Measurements from ENCODE around the gene IQGAP3.

IQGAP3 gene

DNA sequence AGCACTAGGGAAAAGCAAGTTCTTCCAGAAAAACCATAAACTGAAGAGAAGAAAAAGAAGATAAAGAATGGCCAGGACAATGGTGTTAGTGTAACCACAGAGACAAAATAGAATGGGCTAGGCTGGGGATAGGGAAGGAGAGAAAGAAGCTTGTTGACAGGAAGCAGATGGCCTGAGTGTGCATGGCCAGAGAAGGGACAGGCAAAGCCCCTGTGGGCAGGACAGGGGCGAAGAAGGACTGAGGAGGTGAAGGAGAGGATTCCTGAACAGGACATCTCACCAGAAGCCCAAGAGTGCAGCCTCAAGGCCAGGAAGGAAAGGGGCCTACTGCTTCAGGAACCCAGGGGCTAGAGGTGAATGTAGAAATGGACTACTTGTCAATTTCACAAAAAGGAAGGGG lies 29.3 kb downstream of the IQGAP3 start:
- no peak for DNase-seq (ENCODE audit: low spot score)

DNA sequence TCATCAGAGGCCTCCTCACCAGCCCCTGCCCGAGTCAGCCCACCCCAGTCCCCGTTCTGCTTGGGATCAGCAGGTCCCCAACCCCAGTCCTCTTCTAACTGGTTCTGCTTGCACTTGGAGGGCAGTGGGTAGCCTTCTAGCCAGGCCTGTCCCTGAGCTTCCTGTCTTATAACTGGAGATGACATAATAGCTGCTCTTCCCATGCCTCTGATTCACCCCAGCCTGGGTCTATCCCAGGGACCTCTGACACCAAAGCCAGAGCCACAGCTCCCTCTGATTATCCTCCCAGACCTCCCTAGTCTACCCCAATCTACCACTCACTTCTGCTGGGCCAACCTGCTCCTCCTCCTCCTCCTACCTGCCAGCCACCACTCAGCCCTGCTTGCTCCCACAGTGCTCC lies 31.4 kb downstream of the IQGAP3 start:
- no peak for DNase-seq (ENCODE audit: low spot score)

DNA sequence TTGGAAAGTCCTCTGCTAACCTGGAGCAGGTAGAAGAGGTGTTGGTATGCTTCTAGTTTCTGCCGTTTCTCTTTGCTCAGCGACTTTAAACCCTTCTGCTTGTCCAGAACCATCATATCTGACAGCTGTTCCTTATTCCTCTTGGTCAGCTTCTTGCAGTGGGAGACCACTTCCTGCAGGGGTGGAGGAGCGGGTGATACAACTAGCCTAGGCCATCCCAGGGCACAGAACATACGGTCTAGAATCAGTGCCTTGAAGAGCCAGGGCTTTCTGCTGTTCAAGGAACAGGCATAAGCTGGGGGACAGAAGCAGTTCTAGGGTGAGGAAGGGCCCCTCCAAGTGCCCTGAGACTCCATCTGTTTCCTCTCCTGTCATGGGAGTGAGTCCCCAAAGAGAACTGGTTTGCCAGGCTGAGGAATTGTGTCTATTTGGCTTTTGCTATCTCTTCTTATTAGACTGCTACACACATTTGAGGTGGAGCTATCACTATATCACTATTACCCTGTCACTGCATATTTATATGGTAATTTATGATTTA lies 32.5 kb downstream of the IQGAP3 start:
- no peak for DNase-seq (ENCODE audit: low spot score)

DNA sequence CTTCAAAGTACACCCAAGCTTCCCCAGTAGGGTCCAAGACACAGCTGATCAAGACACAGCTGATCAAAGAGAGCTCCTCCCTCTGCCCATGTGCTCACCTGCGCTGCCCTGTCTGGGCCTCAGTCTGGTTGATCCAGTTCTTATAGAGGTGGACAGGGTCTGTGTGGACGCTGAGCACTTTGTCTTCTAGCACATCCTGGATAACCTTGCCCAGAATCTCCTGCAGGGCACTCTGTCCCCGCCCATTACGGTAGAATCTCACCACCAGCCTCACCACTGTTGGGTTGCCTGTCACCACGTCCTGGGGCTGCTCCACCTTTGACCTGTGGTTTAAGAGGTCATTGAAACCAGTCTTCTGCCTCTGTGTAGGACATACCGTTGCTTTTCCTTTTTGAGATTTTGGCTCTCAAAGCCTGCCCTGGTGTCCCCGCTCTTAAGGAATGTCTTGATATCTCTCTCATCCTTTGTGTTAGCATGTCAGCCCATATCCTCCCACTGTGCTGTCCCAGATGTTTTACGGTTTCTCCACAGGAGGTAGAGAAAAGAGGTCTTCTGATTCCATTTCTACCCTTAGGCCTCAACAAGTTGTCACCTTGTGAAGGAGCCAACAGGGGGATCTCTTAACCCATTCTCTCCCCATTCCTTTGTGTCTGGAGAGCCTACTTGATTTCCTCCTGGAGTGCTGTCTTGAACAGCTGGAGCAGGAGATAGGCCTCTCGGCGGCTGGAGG lies 33.5 kb downstream of the IQGAP3 start:
- no peak for DNase-seq (ENCODE audit: low spot score)

DNA sequence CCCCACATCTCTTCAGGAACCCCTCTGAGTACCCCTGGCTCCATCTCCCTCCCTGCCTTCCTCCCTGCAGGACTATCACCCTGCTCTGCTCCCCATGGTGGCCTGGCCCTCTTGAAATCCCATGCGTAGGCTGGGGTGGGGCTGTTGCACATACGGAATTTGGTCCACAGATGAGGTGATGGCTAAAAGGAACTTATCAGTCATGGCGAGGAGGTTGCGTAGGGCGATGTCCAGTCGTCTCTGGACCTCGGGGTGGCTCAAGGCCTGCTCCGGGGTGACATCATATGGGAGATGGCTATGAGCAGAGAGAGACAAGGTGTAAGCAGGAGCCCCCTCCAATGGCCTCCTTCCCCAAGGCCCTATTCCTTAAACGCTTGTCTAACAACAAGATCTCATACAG lies 35.3 kb downstream of the IQGAP3 start:
- no peak for DNase-seq (ENCODE audit: low spot score)

DNA sequence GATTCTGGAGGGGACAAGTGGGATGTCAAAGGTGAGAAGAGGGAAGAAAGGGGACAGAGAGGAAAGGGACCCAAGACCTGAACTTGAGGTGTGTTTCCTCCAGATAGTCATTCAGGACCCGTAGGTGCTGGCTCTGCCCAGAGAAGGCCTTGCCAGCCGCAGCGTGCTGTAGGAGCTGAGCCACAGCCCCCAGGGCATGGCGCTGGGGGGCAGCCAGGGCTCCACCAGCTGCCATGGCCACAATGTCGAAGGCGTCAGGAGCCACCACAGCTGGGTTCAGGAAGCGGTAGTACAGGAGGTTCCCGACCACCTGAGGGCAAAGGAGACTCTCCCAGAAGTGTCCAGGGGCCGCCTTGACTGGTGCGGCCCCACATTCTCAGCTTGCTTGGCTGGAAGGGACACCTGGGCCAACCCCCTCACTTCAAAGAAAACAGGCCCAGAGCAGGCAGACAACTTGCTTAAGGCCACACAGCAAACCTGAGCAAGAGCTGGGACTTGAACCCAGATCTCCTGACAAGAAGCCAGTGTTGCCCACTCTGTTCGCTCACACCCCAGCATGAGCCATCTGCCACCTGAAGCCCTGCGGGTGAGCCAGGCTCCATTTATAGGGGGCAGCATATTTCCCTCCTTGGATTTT lies 37.8 kb downstream of the IQGAP3 start:
- DNase-seq (ENCODE audit: low spot score): no peak

DNA sequence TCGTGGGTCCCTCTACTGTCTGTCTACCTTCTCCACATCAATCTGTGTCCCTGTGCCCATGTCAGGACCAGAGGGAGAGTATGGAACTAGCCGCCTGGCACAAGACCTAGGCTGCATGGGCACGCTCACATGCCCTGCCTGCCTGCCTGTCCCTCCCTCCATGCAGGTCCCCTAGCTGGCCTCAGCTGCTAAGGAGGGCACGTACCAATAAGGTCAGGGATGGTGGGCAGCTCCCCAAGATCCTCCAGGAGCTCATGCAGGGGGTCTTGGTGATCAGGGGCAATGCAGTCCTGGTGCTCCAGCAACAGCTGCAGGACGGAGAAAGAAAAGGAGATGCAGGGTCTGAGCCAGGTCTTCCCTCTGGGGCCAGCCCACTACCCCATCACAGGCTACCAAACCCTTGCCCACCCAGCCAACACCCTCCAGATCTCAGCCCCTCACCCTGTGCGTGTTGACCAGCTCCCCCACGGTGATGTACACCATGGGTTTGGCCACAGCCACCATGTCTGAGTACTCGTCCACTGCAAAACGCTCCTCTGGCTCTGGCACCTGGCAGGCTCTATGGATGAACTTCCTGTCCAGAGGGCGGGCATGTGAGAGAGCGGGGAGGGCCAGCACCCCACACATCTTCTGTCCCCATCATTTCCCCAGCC lies 38.7 kb downstream of the IQGAP3 start:
- DNase-seq (ENCODE audit: low spot score): no peak

DNA sequence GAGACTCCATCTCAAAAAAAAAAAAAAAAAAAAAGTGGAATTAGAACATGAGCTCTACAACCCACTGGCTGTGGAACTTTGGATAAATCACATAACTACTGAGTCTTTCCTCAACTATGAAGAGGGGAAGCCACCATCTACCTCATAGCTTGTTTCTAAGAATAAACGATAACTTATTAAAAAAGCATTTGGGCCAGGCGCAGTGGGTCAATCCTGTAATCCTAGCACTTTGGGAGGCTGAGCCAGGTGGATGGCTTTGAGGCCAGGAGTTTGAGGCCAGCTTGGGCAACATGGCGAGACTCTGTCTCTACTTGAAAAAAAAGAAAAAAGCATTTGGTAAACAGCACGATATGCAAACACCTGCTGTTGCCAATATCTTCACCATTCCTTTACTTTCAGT lies 40.0 kb downstream of the IQGAP3 start:
- DNase-seq (ENCODE audit: low spot score): no peak

DNA sequence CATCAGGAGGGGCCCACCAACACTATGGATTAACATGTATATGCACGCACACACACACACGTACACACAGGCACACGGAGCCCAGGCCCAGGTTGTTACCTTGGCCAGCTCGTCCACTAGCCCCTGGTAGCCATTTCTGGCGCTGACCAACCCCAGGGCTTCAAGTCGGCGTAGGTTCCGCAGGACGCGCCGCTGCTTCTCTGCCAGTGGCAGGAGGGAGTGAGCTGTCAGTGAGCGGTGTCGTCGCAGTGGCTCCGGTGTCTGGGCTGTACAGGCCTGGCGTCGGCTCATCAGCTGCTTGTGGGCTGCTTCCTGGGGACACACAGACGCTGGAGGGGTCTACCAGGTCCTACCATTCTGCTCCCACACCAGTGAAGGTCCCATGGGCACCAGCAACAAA lies 42.4 kb downstream of the IQGAP3 start:
- no peak for DNase-seq (ENCODE audit: low spot score)

DNA sequence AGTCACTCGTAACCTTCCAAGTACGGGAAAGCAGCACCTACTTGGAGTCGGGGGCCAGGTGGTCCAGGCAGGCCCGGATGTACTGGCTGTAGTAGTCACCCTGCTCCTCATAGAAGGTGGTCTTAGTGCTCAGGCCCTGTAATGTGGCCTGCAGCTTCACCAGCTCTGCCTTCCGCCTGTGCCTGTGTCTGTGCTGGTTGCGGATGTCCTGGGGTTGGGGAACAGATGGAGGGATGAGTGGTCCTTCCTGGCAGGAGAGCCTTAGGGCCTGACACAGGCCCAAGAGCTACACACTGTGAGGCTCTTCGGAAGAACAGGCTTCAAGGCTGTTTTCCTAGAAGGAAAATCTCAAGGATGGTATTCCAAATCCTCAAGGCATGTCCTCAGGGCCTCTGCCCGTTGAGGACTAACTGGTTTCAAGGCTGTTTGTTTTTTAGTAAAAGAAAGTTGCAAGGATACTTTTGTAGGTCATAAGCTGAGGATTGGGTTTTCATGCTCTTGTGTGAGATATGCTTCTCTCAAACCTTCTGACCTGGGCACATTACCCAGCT lies 43.4 kb downstream of the IQGAP3 start:
- no peak for DNase-seq (ENCODE audit: low spot score)

DNA sequence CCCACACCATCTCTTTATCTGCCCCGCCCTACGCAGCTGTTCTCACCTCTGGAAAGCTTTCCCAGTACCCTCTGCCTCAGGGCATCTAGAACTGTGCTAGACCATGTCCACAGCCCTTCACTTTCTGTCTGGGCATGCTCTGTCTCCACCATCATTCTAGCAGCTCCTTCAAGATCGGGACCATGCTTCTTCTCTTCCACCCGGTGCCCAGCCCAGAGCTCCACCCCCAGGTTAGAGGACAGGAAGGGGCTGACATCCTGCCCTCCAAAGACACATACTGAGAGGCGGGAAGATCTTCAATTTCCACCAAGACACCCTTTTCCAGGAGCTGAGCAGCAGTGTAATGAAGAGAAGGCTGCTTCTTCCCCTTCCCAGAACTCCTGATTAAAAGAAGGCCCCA lies 44.1 kb downstream of the IQGAP3 start:
- DNase-seq (ENCODE audit: low spot score): no peak

DNA sequence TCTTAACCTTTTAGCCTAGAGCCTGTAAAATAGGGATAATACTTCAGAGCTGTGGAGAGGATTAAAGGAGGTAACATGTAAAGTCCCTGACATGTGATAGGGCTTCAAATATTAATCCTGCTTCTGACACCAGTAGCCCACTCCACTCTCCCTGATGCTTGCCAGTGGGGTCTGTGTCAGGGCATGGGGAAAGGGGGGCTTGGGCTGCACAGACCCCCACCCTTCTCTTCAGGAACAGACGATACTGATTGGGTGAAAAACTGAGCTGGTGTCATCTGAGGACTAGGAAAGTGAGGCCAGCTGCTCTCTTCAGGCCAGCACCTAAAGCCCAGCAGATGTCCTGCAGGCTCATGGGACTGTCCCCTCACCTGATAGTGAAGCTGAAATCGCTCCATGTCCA lies 44.8 kb downstream of the IQGAP3 start:
- no peak for DNase-seq (ENCODE audit: low spot score)

DNA sequence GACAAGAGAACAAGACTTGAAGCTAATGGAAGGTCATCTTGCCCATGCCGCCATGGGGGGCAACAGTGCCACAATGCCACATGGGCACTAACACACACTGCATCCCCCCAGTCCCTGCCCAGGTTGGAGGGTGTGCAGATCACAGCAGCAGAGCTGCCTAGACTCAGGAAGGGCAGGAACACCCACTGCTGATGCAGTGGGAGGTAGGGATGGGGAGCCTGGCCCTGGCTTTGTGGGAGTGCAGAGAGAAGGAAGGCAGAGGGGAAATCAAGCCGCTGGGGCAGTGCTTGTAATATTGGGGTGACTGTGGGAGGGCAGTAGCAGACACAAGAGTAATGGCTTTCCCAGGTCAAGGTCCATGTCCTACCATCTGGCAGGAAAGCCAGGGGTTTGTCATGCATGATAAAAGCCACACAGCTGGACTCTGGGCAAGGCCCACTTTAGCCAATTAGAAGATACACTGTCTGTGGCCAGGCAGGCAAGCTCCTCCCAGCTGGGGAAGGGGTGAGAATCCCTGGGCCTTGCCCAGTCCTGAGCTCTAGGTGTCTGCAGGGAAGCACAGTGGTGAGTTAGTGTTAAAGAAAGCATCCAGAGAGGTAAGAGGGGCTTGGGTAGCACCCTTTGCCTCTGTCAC lies 46.4 kb downstream of the IQGAP3 start:
- DNase-seq (ENCODE audit: low spot score): no peak

DNA sequence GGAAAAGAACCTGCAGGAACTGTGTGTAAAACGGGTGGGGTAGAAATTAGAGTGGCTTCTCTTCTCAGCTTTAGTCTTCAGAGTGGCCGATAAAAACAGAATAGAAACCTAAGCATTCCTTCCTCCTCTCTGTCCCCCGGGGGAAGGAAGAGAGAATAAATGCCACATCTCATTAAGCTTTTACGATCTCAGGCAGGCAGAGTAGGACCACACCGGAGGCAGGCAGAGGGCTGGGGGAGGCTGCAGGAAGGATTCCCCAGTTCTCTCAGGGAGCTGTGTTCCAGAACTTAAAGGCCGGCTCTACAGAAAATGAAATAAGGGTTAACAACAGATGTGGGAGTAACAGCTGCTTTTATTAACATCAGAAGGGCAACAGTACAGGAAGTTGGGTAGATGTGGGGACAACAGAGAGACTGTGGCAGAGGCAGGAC lies 47.3 kb downstream of the IQGAP3 start:
- DNase-seq (ENCODE audit: low spot score): peak; percentile 62

DNA sequence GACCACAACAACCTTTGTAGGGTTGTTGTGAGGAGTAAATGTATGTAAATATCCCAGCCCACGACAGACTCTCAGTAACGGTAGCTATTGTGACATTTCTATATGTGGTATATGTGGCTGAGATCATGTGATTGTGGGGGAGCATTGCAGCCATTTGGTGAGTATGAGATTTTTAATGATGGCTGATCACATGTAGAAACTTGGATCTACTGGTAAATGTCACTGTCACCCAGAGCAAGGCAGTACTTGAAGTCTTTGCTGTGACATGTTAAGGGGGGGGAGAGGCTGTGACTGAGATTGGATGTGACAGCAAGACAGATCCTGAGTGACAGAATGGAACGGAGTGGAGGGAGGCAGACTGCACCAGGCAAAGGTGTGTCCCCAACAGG lies 47.9 kb downstream of the IQGAP3 start:
- peak; percentile 86 for DNase-seq (ENCODE audit: low spot score)

DNA sequence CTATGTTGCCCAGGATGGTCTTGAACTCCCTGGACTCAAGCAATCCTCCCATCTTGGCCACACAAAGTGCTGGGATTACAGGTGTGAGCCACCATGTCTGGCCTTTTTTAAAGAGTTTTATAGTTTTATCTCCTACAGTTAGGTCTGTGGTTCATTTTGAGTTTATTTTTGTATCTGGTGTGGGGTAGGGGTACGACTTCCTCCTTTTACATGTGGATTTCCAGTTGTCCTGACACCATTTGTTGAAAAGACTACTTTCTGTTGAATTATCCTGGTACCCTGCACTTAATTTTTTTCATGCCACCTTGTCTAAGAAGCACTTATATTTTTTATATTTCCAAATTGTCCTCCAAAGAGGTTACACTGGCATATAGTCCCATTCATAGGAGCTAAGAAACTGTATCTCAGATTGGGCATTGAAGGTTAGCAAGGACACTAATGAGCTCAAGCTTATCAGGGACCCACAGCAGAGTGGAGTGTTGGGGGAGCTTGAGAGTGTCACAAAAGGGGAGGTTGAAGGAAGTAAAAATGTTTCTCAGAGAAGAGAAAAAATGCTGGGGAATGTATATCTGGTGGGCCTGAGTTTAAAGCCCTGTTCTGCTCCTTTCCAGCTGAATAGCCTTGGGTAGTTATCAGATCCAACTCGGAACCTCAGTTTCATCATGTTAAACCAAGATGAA lies 48.4 kb downstream of the IQGAP3 start:
- no peak for DNase-seq (ENCODE audit: low spot score)

DNA sequence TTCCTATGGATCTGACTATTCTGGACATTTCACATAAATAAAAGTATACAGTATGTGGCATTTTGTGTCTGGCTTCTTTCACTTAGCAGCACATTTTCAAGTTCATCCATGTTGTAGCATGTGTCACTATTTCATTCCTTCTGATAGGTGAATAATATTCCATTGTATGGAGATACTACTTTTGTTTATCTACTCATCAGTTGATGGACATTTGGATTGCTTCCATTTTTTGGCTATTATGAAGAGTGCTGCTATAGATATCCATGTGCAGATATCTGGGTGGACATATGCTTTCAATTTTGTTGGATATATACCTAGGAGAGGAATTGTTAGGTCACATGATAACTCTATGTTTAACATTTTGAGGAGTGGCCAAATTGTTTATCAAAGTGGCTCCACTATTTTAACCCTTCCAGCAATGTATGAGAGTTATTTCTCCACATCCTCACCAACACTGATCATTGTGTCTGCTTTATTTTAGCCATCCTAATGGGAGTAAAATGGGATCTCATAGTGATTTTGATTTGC lies 49.9 kb downstream of the IQGAP3 start:
- no peak for DNase-seq (ENCODE audit: low spot score)

DNA sequence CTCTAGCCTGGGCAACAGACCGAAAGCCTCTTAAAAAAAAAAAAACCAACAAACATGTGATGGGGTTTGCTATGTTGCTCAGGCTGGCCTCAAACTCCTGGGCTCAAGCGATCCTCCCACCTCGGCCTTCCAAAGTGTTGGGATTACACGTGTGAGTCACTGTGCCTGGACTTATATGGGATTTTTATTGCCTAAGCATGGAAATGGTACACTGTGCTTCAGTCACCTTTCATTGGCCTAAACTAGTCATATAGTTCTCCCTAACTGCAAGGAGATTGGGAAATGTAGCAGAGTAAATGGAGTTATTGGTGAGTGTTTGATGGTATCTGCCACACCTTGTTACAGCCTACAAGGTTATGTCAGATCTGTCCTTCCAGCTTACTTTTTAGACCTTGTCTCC lies 54.6 kb downstream of the IQGAP3 start:
- DNase-seq (ENCODE audit: low spot score): no peak

DNA sequence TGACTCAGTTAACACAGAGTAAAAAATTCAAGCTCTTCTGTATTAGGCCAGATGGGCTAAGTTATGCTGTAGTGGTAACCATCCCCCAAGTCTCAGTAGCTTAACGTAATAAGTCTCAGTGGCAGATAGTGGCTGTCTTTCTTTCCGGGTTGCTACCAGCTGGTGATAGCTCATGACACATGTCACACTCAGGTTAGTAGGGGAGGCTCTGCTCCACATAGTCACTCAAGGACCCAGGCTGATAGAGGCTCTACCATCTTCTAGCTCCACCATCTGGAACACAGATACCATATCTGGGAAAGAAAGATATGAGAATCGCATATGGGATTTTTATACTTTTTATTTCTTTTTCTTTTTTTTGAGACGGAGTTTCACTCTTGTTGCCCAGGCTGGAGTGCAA lies 55.5 kb downstream of the IQGAP3 start:
- no peak for DNase-seq (ENCODE audit: low spot score)

DNA sequence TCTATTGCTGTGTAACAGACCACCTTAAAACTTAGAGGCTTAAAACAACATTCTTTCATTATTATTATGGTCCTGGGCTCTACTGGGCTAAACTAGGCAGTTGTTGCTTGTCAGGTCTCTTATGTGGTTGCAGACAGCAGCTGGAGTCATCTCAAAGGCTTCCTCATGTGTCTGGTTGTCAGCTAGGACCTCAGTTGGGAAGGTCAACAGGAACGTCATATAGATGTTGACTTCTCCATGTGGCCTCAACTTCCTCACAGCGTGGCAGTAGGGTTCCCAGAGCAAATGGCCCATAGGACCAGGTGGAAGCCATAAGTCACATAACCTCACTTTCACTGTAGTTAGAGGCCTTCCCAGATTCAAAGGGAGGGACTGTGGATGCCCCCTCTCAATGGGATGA lies 56.4 kb downstream of the IQGAP3 start:
- no peak for DNase-seq (ENCODE audit: low spot score)

DNA sequence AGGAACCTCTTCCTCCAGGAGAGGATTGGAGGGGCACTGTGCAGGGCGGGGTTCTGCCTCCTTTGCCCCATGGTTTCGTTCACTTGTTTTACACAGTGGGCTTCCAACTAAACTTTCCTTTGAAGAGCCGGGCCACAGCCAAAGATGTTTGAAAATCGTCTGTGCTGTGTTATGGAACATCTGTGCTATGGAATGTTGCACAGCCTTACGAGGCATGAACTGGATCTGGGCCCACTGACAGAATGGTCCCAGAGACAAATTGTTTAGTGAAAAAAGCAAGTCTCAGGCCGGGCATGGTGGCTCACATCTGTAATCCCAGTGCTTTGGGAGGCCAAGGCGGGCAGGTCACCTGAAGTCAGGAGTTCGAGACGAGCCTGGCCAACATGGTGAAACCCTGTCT lies 59.2 kb downstream of the IQGAP3 start:
- DNase-seq (ENCODE audit: low spot score): no peak

DNA sequence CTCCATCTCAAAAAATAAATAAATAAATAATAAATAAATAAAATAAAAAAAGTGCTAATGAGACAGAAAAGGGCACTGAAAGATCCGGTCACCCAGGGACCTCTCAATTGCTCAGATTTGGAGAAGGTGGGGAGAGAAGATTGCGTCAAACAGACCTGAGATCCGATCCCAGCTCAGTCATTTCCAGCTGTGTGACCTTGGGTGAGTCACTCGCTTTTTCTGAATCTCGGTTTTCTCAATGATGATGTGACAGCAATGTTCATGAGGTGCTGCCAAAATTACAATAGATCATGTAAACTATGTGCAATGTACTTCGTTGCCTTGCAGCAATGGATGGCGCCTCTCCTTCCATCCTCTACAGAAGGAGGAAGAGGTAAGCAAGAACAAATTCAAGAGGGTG lies 60.7 kb downstream of the IQGAP3 start:
- no peak for DNase-seq (ENCODE audit: low spot score)

Data from NAMALWA (cell line).